ENCODE data around the gene ELOB.
A peak's percentile ranks its signal among the peaks of the same experiment; 100 is the strongest.

The ELOB gene

DNA sequence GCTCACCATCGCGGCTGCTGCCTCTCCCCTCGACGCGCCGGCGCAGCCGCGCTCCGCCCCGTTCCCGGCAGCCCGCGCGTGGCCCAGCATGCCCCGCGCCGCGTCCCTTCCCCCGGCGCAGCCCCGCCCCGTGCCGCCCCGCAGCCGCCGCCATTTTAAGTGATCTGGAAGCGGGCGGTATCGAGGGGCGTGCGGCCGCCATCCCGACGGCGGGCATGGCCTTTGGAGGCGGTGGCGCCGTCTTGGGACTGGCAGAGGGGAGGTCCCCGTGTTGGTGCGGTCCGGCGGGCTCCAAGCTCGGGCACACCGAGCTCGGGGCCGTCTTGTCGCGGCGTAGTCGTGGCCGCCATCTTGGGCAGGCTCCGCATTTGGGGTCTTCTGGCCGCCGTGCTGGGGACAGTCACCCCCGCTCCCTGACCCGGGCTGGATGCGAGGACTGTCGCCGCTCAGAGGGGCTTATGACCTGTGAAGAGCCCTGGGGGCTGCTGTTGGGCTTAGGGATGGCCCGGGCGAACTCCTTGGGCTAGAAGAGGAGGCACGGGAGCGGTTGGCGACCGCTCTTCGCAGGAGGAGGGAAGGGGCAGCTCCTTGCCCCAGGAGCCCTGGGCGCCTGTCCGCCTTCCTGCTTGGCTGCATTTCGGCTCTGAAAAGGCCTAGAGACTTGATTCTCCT is at the start of gene ELOB:
ELOB (minus strand) TSS at position 50 of the 672 bp plus-strand sequence; CDS start at position 9, 41 bp downstream.
- peak; percentile 74 to 78 for DNase-seq (ENCODE audit: low read depth in 2 of 2, low spot score in 1 of 2)

GRCh38 chr16:2825906-2826305 is 48.8 kb upstream of the ELOB start:
- no peak for DNase-seq (ENCODE audit: low read depth in 2 of 2, low spot score in 1 of 2)

DNA sequence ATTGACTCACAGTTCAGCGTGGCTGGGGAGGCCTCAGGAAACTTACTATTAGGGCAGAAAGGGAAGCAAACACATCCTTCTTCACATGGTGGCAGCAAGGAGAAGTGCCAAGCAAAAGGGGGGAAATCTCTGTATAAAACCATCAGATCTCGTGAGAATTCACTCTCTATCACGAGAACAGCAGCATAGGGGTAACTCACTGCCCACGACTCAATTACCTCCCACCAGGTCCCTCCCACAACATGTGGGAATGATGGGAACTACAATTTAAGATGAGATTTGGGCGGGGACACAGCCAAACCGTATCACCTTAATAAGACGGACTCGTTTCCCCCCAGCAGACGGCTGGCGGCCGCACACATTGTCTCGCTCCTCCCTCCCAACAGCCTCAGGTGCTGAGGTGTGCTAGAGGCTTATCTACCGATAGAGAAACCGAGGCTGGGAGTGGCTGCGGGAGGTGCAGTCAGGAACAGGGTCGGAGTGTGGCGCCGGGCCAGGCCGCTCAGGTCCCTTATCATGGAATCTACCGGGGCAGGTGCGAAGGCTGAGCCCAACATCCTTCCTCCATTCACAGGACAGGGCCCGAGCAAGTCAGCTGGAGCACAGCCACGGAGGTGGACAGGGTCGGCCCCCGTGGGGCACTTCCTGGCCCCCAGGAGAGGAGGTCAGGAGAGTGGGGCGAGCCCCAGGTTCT is 48.1 kb upstream of the ELOB start:
- DNase-seq (ENCODE audit: low read depth in 2 of 2, low spot score in 1 of 2) = no peak

DNA sequence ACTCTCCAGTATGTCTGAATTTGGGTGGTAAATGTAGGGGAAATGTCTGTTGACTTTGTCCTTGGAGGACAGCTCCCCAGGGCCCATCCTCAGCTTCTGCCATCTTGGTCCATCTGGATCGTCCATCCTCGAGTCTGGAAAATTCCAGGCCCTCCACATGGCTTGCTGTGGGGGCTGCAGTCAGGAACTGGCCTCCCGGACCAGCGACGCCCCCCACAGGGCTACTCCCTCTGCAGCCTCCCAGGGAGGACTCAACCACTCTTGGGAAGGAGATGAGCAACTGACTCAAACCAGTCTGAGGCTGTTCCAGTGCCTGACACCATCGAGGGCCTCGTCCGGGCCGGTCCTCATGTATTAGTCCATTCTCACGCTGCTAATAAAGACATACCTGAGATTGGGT is 47.5 kb upstream of the ELOB start:
- DNase-seq (ENCODE audit: low read depth in 2 of 2, low spot score in 1 of 2) = no peak

DNA sequence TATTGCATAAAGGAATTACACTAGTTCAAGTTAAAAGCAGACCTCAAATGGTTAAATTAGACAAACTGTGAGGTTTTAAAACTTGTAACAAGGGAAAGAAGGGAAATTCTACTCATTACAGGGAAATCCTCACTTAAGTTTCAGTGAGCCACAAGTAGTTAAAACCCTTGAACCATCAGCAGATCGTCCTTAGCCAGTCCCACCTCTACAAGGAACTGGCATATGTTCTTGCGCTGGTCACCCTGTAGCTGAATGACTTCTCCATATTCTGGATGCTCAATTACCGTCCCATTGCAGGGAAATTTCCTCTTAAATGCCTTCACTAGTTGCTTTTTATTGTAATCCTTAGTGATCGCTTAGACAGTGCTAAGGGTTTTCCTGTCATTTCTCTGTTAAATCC is 45.4 kb upstream of the ELOB start:
- DNase-seq (ENCODE audit: low read depth in 2 of 2, low spot score in 1 of 2) = no peak

DNA sequence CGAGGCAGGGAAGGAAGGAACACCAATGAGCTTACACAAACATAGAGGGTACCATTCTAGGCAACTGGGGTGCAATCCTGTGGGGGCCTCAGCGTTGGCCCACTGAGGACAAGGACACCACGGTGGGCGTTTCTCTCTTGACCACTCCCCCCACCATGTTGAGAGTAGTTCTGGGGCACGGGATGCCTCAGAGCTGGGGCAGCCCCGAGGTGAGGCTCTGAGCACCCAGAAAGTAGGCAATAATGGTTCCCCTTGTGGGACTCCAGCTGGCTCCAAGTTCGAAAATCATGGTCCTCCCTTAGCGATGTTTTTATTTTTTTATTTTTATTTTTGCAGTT is 45.0 kb upstream of the ELOB start:
- no peak for DNase-seq (ENCODE audit: low read depth in 2 of 2, low spot score in 1 of 2)

DNA sequence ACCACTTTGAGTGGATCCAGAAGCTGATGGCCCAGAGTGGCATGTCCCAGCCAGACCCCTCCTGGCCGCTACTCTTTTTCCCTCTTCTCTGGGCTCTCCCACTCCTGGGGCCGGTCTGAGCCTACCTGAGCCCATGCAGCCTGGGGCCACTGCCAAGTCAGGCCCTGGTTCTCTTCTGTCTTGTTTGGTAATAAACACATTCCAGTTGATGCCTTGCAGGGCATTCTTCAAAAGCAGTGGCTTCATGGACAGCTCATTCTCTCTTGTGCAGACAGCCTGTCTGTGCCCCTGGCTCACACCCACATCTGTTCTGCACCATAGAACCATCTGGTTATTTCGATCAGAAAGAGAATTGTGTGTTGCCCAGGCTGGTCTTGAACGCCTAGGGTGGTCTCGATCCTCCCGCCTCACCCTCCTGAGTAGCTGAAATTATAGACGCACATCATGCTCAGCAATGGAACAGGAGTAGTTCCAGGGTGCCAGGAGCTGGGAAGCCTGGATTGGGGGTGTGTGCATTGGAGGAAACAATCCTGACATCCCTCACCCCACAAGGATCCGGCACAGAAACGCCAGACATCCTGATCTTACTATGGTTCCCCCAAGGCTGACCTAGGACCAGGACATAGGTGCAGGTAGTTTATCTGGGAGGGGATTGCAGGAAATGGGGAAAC is 44.5 kb upstream of the ELOB start:
- no peak for DNase-seq (ENCODE audit: low read depth in 2 of 2, low spot score in 1 of 2)

DNA sequence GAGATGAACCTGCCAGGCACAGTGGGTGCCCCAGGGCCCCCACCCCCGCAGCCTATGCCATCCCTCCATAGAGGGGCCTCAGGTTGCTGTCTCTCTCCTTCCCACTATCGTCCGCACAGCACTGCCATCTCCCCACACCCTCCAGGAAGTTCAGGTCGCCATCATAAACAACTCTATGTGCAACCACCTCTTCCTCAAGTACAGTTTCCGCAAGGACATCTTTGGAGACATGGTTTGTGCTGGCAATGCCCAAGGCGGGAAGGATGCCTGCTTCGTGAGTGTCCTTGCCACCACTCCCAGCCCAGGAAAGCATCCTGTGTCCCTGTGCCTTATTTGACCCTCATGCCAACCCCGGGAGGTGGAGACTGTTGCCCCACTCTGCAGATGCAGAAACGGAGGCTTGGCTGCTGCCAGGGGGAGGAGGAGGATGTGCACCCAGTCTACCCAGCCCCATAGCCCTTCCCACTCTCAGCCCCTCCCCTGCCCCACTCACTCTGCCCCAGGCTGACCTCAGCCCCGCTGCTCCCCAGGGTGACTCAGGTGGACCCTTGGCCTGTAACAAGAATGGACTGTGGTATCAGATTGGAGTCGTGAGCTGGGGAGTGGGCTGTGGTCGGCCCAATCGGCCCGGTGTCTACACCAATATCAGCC is 43.9 kb upstream of the ELOB start:
- DNase-seq (ENCODE audit: low read depth in 2 of 2, low spot score in 1 of 2) = no peak

GRCh38 chr16:2819939-2820835 is 43.1 kb upstream of the ELOB start:
- DNase-seq (ENCODE audit: low read depth in 2 of 2, low spot score in 1 of 2) = no peak

- DNase-seq (ENCODE audit: low read depth in 2 of 2, low spot score in 1 of 2) = no peak
Observed at GRCh38 chr16:2819179-2819938, 42.3 kb upstream of the ELOB start.

DNA sequence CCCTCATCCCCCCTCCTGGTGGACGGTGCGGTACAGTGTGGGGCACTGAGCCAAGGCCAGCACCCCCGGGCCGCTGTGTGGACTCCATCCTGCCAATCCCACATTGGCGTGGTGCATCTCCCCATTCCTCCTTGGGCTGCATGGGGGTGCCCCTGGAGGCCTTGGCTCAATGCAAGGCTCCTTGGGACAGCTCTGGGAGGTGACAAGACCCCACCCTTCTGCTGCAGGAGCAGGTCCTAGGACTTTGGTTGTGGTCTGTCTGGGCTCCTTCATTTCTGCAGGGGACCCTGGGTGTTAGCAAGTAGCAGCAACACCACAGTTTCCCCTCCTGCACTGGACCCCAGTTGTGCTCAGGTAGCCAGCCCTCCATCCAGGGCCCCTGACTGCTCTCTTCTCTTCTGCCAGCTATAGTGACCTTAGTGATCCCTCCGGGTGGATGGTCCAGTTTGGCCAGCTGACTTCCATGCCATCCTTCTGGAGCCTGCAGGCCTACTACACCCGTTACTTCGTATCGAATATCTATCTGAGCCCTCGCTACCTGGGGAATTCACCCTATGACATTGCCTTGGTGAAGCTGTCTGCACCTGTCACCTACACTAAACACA is 41.3 kb upstream of the ELOB start:
- no peak for DNase-seq (ENCODE audit: low read depth in 2 of 2, low spot score in 1 of 2)

DNA sequence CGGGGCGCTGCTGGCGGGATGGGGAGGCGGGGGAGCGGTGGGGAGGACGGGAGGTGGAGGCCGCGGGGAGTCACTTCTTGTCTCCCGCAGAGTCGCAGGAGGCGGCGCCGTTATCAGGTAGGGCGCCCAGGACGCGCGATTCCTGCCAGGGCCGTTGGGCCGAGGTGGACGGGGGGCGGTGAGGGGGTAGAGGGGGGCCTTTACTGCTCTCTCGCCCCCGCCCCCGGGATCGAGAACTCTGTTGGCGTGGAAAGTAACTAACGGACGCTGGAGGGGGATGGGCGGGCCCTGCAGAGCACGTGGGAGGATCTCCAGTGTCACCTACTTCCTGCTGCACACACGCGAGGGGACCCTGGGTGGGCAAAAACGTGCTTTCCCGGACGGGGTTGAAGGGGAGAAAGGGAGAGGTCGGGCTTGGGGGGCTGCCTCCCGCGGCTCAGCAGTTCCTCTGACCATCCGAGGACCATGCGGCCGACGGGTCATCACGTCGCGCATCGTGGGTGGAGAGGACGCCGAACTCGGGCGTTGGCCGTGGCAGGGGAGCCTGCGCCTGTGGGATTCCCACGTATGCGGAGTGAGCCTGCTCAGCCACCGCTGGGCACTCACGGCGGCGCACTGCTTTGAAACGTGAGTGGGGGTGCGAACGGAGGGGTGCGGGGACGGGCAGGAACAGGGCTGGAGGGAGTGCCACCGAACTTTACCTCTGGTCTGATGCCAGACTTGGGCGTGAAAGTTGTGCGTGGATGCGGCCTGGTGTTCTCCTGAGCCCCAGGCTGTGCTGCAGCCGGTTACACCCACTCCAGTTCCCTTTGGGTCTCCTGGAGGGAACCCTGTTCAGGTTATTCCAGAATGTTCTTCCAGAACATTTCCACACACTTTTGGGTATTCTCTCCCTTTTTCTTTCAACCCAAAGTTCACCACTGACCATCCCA is 40.5 kb upstream of the ELOB start:
- no peak for DNase-seq (ENCODE audit: low read depth in 2 of 2, low spot score in 1 of 2)

- DNase-seq (ENCODE audit: low read depth in 2 of 2, low spot score in 1 of 2) = no peak
Observed at GRCh38 chr16:2816751-2817339, 39.8 kb upstream of the ELOB start, which contains the start of gene PRSS21. PRSS21 (plus strand) TSS chr16:2817237; CDS start chr16:2817269, 32 bp downstream.

DNA sequence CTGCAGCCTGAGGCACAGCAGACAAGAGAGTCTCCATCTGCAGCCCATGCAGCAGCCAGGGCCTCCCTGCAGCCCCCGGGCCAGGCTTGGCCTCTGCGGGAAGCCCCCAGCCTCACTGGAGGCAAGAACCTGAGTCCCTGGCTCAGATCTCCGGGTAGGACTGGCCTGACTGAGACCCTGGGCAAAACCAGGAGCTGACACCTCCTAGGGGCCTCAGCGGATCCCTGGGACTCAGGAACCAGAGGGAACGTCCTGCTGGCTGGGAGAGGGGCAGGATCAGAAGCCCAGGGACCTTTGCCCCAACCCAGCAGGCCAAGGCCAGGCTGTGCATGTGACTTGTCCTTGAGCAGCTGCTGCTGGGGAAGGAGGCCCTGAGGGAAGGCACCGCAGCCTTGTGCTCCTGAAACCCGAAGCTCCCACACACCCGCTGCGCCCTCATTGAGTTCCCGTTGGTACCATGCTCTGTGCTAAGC is 38.3 kb upstream of the ELOB start:
- no peak for DNase-seq (ENCODE audit: low read depth in 2 of 2, low spot score in 1 of 2)

DNA sequence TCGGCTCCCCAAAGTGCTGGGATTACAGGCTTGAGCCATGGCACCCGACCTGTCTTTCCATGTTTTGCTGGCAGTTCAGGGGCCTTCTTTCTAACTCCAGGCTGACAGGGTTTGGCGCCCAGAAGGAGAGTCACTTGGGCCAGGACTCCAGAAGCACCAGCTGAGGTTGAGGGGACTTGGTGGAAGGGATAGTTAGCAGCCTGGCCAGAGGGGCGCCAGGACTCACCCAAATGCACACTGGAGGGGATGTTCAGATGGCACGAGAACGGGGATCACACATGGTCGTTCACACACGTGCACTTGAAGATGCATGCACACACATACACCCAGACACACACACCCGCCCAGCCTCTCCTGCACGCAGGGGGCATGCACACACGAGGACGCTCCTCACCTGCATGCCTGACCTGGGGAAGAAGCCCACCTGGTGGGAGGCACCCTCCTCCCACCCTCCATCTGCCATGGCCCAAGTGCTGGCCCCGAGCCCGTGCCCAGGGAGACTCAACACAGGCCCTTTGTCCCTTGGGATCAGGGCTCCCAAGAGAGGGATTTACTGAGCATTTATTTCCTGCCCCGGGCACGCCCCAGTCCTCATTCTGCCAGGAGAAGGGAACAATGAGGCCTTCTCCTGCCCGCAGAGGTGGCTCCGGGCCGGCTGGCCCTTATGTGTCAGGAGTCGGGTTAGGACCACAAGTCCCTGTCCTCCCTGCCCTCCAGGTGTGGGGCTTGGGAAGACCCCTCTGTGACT is 37.6 kb upstream of the ELOB start:
- DNase-seq (ENCODE audit: low read depth in 2 of 2, low spot score in 1 of 2) = no peak

DNA sequence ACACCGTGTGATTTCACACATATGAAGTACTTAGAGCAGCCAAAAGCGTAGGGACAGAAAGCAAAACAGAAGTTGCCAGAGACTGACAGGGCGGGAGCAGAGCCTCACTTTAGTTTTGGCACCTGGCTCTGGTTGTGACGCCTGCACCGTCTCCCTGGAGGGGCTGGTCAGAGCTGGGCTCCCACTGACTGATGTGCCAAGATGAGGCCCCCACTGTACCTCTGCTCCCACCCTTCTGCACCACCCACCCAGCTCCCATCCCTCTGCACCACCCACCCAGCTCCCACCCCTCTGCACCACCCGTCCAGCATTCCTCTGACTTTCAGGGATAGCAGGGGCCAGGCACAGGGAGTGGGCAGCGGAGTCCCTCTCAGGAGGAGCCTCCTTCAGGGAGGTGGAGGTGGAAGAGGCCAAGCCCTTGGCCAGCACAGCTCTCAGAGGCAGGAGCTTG is 36.7 kb upstream of the ELOB start:
- DNase-seq (ENCODE audit: low read depth in 2 of 2, low spot score in 1 of 2) = no peak

Data from stimulated activated CD8-positive, alpha-beta memory T cell treated with anti-CD3 and anti-CD28 coated beads, Interleukin-4, amount 100 ng/mL, for 4 hours (primary cell).